ENCODE measurements around the gene PRDM4. TPM values are rescaled to one million over a fixed set of nuclear protein-coding genes. Genes with fewer than 3 reads are reported as not detected.
A peak's percentile ranks its signal among the peaks of the same experiment; 100 is the strongest.

Gene PRDM4
- total and polyA plus RNA-seq, 2 donors (not counting 3 experiments of a cell fraction or from before 2014, with no cell fraction given) = 25.6 to 36.8 TPM

DNA sequence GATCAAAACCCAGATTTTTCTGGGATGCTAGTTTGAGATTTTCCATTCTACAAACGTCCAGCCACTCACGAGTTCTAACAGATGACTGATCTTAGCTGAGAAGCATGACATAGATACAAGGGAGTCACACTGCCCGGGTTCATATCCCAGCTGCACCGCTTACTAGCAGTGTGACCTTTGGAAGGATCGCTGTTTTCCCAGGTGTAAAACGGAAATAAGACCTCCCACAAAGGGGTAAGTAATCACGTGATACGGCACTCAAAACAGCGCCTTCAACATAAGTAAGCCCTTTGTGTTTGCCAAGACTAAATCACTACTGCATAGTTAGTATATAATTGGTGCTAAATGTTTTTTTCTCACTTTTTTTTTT lies 76.0 kb downstream of the PRDM4 start:
- BruUV-seq (replicated peaks) = no TSS peak
- TF ChIP-seq, protein P1, sequence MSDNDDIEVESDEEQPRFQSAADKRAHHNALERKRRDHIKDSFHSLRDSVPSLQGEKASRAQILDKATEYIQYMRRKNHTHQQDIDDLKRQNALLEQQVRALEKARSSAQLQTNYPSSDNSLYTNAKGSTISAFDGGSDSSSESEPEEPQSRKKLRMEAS (IDR thresholded peaks at IDR 0.05; ENCODE audit: insufficient read depth, insufficient read length) = no peak
- TF ChIP-seq, protein P2, sequence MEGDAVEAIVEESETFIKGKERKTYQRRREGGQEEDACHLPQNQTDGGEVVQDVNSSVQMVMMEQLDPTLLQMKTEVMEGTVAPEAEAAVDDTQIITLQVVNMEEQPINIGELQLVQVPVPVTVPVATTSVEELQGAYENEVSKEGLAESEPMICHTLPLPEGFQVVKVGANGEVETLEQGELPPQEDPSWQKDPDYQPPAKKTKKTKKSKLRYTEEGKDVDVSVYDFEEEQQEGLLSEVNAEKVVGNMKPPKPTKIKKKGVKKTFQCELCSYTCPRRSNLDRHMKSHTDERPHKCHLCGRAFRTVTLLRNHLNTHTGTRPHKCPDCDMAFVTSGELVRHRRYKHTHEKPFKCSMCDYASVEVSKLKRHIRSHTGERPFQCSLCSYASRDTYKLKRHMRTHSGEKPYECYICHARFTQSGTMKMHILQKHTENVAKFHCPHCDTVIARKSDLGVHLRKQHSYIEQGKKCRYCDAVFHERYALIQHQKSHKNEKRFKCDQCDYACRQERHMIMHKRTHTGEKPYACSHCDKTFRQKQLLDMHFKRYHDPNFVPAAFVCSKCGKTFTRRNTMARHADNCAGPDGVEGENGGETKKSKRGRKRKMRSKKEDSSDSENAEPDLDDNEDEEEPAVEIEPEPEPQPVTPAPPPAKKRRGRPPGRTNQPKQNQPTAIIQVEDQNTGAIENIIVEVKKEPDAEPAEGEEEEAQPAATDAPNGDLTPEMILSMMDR (IDR thresholded peaks at IDR 0.05; ENCODE audit: extremely low read depth in 1 of 2, insufficient read depth in 1 of 2, low read depth in 1 of 2, low read length in 2 of 2) = no peak
- TF ChIP-seq POLR2AphosphoS5 (IDR thresholded peaks at IDR 0.05; ENCODE audit: insufficient read depth, low read depth, low read length) (no peak), POLR2A (IDR thresholded peaks at IDR 0.05; ENCODE audit: low read depth, low read length) (no peak), FOS (IDR thresholded peaks at IDR 0.05; ENCODE audit: borderline replicate concordance, insufficient read depth, low read length) (no peak), JUN (IDR thresholded peaks at IDR 0.05; ENCODE audit: borderline replicate concordance, insufficient read depth, insufficient read length, low read depth) (no peak), GATA2 (IDR thresholded peaks at IDR 0.05; ENCODE audit: insufficient read depth, insufficient read length, low read depth, low read length) (no peak), EZH2 (IDR thresholded peaks at IDR 0.05; ENCODE audit: borderline replicate concordance, low read depth, low read length, severe bottlenecking) (no peak)
- Histone ChIP-seq H3K79me2 (ENCODE audit: control insufficient read depth, insufficient read depth, low read length) (peaks cover 26% of the 10 kb centered on the region), H3K4me1 (ENCODE audit: control insufficient read depth, extremely low read depth, insufficient read depth, low read length) (peaks cover 7% of the 10 kb centered on the region), H3K9me3 (replicated peaks; ENCODE audit: control insufficient read depth, insufficient read depth, low read length) (no peaks in the 10 kb centered on the region), H3K27me3 (ENCODE audit: control insufficient read depth in 2 of 2, insufficient read depth in 2 of 2, low read length in 2 of 2) (peaks cover 2 to 3% of the 10 kb centered on the region in 2 experiments), H3K4me2 (ENCODE audit: insufficient read depth, low read length) (peak overlapping the region; percentile 71), H3K9ac (replicated peaks; ENCODE audit: extremely low read depth, insufficient read depth, low read length) (peak overlapping the region; percentile 70), H4K20me1 (replicated peaks; ENCODE audit: control insufficient read depth, extremely low read depth, insufficient read depth, low read length) (no peaks in the 10 kb centered on the region), H3K4me3 (replicated peaks in 1 of 3; ENCODE audit: insufficient read depth in 1 of 3, low read depth in 1 of 3, low read length in 3 of 3) (peak overlapping the region; percentile 11 to 80 (median 67)), H3K9me1 (replicated peaks; ENCODE audit: control insufficient read depth, extremely low read depth, insufficient read depth, low read length) (no peaks in the 10 kb centered on the region), H3K27ac (ENCODE audit: insufficient read depth, low read depth, low read length) (peak overlapping the region; percentile 51), H2AFZ (ENCODE audit: low read depth, low read length) (peak overlapping the region; percentile 21), H3K36me3 (ENCODE audit: control insufficient read depth in 2 of 2, extremely low read depth in 1 of 2, insufficient read depth in 2 of 2, low read length in 2 of 2) (peaks cover 2 to 3% of the 10 kb centered on the region in 2 experiments)
- dilution Hi-C loops (cut with MboI; ENCODE audit: extremely low pct_ligation_motif_present, low sequenced_read_pairs) (no loop called here), intact Hi-C loops (cut with micrococcal nuclease) (loop anchor here (1.0 to 2.0 kb wide), 3 partner anchors 64 to 830 kb away; partner anchors contain the start of genes FICD and PRDM4)
- ChIA-PET POLR2A (no interaction called here), CTCF (interaction anchor here (1.0 to 2.4 kb wide), 3 partner anchors 9 to 200 kb away, joined by 5 to 11 read pairs (median 6); no protein-coding TSS in a partner anchor)
- no peak for FAIRE-seq
- no peak for DNase-seq (ENCODE audit: low read depth, low spot score)
